Coronary artery (tissue), 2 donors: ENCODE data around the gene MMAB.

Source experiments
- DNase-seq: peaks from one replicate; pipeline ENCODE4 v3.0.0-alpha.2; 2017; ENCODE audit warnings: low spot score
- H3K27ac ChIP-seq, 2 donors: fragments of 200-600 bp; sonication (generic); one replicate each; pipeline ENCODE4 v1.5.1; 2016 to 2019
- H3K4me3 ChIP-seq: fragments of 200-600 bp; sonication (generic); 2 replicates; pipeline ENCODE4 v1.5.1; 2016; ENCODE audit warnings: mild to moderate bottlenecking, moderate library complexity
- TF ChIP-seq, protein P1 (sequence below): fragments of 200-600 bp; sonication (generic); IDR thresholded peaks from one replicate; pipeline ENCODE4 v1.5.1; 2019; ENCODE audit warnings: antibody characterized with exemption

Gene MMAB

DNA sequence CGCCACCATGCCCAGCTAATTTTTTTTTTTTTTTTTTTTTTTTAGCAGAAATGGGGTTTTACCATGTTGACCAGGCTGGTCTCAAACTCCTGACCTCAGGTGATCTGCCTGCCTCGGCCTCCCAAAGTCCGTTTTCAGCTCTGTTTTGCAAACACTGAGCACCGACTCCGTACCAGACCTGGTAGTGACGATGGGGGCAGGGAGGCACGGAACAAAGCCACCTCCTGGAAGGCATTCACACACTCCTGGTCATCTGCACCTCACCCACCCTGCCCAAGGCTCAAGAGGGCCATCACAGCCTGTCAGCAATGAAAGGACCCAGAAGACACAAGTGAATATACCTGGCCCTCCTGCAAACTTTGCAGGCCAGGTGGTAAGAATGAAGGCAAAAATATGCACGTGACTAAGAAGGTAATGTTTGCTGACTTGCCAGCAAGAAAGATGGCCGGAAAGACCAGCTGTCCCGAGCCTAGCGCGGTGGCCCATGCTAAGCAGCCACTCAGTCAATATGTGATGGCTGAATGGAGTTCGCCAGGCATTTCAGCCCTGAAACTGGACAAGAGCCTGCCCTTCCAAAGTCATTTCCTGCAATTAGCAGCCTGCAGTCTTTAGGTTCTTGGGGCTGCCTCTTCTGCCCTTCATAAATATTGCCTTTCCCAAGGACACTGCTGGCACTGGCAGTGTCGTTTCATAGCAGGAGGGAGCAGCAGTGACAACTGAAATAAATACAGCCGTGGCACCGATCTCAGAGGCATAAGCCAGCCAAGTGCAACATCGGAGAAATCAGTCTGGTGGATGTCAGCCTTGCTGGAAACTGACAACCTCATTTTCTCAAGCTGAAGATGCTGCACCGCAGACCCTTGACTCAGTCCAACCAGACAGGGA, 17.6 kb downstream of the MMAB start:
- TF ChIP-seq, protein P1, sequence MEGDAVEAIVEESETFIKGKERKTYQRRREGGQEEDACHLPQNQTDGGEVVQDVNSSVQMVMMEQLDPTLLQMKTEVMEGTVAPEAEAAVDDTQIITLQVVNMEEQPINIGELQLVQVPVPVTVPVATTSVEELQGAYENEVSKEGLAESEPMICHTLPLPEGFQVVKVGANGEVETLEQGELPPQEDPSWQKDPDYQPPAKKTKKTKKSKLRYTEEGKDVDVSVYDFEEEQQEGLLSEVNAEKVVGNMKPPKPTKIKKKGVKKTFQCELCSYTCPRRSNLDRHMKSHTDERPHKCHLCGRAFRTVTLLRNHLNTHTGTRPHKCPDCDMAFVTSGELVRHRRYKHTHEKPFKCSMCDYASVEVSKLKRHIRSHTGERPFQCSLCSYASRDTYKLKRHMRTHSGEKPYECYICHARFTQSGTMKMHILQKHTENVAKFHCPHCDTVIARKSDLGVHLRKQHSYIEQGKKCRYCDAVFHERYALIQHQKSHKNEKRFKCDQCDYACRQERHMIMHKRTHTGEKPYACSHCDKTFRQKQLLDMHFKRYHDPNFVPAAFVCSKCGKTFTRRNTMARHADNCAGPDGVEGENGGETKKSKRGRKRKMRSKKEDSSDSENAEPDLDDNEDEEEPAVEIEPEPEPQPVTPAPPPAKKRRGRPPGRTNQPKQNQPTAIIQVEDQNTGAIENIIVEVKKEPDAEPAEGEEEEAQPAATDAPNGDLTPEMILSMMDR, result no peak
- H3K27ac ChIP-seq, result no peak overlapping the region
- no peak for DNase-seq

DNA sequence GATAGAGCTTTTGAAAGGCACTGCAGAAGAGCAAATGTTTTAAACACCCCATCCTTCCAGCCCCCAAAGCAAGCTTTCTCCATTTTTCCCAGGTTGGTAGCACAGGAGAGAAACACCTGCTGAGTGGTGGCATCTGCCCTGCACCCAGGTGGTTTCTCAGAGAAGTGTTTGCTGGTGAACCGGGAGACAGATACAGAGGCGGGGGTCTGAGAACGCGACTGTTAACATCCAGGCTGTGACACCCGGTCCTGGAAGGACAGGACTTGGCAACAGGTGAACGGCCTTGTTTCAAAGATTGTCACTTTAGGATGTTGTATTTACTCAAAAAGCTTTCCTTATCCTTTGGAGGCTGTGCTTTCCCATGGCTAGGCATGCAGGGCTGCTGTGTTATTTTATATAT, 18.5 kb downstream of the MMAB start:
- Histone ChIP-seq H3K4me3 (no peak overlapping the region), H3K27ac (no peak overlapping the region)
- TF ChIP-seq, protein P1, result no peak
- no peak for DNase-seq

More for the DNA sequence above, 17.6 kb downstream of the MMAB start:
- H3K4me3 ChIP-seq, result no peak overlapping the region

DNA sequence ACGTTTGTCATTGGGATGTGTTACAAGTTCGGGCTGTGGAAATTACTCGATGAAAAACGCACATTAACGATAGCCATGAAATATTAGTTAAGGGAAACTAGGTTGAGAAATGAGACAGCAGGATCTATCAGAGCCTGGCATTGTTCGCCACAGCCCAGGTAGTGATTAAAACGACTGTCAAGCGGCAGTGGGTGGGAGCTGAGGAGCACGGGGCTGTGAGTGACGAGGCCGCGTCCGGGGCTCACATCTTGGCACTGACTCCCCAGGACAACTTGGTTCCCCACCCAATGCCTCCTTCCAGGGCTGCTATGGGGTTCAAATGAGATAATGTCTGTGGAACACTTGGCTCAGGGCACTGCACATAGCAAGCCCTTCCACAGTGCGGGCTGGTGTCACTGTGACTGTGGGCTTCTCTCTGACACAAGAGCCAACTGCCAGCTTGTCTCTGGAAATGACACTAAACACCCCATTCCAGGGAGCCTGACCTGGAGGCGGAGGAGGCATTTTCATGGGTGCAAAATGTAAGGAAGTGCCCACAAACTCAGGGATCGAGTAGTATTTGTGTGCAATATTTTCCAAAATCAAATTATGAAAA, 19.3 kb downstream of the MMAB start:
- TF ChIP-seq, protein P1, result no peak
- Histone ChIP-seq H3K27ac (no peak overlapping the region), H3K4me3 (no peak overlapping the region)
- DNase-seq, result no peak

DNA sequence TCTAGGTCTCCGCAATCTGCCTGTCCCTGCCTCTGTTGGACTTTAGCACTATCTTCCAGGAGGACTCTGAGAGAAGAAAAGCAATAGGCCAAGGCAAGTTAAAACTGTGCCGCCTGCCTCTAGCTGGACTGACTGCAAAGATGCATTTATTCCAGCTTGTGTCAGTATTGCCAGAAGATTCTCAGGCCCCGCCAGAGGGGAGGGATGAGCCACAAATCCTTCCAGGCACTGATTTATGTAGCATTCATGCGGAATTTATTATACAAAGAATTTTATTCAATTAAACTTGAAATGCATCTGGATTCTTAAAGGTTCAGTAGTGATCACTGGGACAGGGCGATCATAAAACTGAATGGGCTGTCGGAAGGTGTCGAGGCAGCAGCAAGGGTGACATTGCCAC, 19.8 kb downstream of the MMAB start:
- DNase-seq, result no peak
- H3K4me3 ChIP-seq, result no peak overlapping the region
- no peak overlapping the region for H3K27ac ChIP-seq
- TF ChIP-seq, protein P1, result no peak

DNA sequence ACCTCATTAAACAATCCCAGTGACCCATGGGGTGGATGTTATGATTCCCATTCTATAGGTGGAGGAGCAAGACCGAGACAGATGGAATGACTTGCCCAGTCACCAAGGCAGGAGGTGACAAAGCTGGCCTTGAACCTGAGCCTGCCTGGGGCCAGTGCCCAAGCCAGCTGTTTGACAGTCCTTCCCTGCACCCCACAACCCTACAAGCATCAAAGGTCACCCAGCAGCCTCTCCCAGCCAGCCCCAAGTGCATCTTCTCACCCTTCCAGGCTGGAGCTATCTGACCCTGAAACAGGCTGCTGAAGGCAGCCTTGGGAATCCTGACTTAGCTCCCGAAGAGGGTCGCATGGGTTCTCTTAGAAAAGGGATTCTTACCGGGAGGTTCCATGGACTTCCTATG, 20.3 kb downstream of the MMAB start:
- no peak overlapping the region for H3K27ac ChIP-seq
- DNase-seq, result no peak
- TF ChIP-seq, protein P1, result no peak

DNA sequence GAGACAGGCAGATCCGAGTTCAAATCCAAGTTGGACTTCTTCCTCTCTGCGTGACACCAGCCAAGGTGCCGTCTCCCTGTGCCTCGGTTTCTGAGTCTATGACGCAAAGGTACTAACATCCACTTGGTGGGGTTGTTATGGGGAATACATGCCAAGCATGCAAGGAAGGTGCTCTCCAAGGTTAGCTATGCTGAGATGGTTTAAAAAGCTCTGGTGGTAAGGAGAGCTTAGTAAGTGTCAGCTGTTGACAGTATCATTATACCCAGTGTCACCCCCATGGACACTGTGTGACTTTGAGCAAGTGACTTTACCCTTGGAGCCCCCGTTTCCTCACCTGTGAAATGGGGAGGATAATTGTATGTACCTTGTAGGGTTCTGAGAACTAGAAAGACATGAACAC, 22.2 kb downstream of the MMAB start:
- TF ChIP-seq, protein P1, result no peak
- Histone ChIP-seq H3K4me3 (no peak overlapping the region), H3K27ac (no peak overlapping the region)
- DNase-seq, result no peak

More for the DNA sequence above, 20.3 kb downstream of the MMAB start:
- no peak overlapping the region for H3K4me3 ChIP-seq

DNA sequence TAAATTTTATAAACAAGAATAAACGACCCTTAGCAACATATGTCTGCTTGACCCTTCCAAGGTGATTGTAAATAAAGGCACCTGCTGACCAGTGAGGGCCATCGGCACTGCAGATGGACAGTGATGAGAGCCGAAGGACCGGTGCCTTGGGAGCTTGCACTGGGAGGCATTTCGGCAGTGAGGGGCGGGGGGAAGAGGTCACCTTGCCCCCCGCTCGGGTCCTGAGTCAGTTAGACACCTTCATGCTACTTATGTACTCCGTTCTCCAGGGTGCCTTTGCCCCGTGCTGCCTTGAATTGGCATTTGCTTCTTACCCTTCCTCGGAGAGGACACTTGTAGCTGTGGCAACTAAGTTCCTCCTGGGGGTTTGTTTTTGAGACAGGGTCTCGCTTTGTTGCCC, 23.0 kb downstream of the MMAB start:
- Histone ChIP-seq H3K27ac (no peak overlapping the region), H3K4me3 (no peak overlapping the region)
- no peak for DNase-seq
- TF ChIP-seq, protein P1, result no peak
